GM12892 (cell line): ENCODE results near the gene TMEM114.

Experiments
- POLR2A ChIP-seq: IDR thresholded peaks from 2 replicates; pipeline ENCODE4 v1.6.1; 2011; ENCODE audit warnings: low read depth, low read length, control low read depth
- POLR2AphosphoS5 ChIP-seq: IDR thresholded peaks from 2 replicates; pipeline ENCODE4 v1.6.1; 2011; ENCODE audit warnings: low read depth, low read length, control low read depth
- TAF1 ChIP-seq: IDR thresholded peaks from 2 replicates; pipeline ENCODE4 v1.6.1; 2011; ENCODE audit warnings: low read depth, mild to moderate bottlenecking, control low read depth, low read length, borderline replicate concordance

- TF ChIP-seq POLR2A (no peak), POLR2AphosphoS5 (no peak), TAF1 (no peak)
Observed at GRCh38 chr16:8543258-8543657, 47.1 kb downstream of the TMEM114 start.
